BJ (cell line): ENCODE results near the gene GSX1. TPM values are rescaled to one million over a fixed set of nuclear protein-coding genes. Genes with fewer than 3 reads are reported as not detected.

Experiments used
- CTCF ChIA-PET: fragments of 350-600 bp; formaldehyde crosslinking; extraction: SDS; loops from one replicate; lab custom pipeline; 2021; ENCODE audit warnings: antibody characterized with exemption, inconsistent platforms; lab: Yijun Ruan, JAX
- POLR2A ChIA-PET: fragments of 300-600 bp; sonication (Branson Sonifier 250); formaldehyde crosslinking; extraction: SDS; loops from one replicate; lab custom pipeline; 2021; ENCODE audit warnings: antibody characterized with exemption; lab: Charles Lee
- DNase-seq: peaks from one replicate; pipeline ENCODE4 v3.0.0-alpha.2; 2011; ENCODE audit warnings: low read depth
- H3K27me3 ChIP-seq: 2 replicates; pipeline ENCODE4 v1.6.0; 2011; ENCODE audit warnings: low read length; ENCODE audit not compliant: control insufficient read depth, insufficient read depth
- H3K36me3 ChIP-seq: 2 replicates; pipeline ENCODE4 v1.5.1; 2011; ENCODE audit warnings: low read length; ENCODE audit not compliant: control insufficient read depth, insufficient read depth
- H3K4me3 ChIP-seq: 2 replicates; pipeline ENCODE4 v1.5.1; 2011; ENCODE audit warnings: low read depth, mild to moderate bottlenecking, control low read depth, low read length
- polyA plus RNA-seq: library from polyadenylated mRNA; depleted of rRNA; stranded (reverse); fragments of >200 nt; gene quantifications from 2 replicates; pipeline ENCODE4 v1.2.3, GENCODE V29; 2011
- TF ChIP-seq, protein P1 (sequence below): IDR thresholded peaks from 2 replicates; pipeline ENCODE4 v1.5.1; 2011; ENCODE audit warnings: low read depth, mild to moderate bottlenecking, control low read depth, inconsistent platforms, low read length, moderate library complexity; ENCODE audit not compliant: insufficient read depth

The GSX1 gene
- polyA plus RNA-seq, 1 experiment = not detected

DNA sequence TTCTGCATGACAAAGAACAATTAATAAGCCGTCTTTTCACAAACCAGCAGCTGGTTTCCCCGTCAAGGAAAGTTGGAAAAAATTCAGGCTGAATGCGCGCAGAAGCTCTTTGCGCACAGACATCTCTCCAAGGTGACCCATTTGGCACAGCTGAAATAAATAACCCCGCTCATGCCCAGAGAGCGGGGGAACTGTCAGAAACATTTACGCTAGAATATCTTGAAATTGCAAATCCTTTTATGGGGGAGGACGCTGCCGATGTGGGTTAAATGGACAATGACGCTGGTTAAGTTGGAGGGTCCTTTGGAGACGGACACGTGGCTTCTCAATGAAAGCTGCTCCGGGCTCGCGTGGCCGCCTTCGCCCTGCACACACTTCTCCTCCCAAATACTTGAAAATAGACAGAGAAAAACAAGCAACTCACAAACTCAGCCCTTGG, 30.6 kb downstream of the GSX1 start:
- POLR2A ChIA-PET = no interaction called here
- Histone ChIP-seq H3K27me3 (peaks cover 13% of the 10 kb centered on the region), H3K36me3 (no peaks in the 10 kb centered on the region), H3K4me3 (no peak overlapping the region)
- TF ChIP-seq, protein P1, sequence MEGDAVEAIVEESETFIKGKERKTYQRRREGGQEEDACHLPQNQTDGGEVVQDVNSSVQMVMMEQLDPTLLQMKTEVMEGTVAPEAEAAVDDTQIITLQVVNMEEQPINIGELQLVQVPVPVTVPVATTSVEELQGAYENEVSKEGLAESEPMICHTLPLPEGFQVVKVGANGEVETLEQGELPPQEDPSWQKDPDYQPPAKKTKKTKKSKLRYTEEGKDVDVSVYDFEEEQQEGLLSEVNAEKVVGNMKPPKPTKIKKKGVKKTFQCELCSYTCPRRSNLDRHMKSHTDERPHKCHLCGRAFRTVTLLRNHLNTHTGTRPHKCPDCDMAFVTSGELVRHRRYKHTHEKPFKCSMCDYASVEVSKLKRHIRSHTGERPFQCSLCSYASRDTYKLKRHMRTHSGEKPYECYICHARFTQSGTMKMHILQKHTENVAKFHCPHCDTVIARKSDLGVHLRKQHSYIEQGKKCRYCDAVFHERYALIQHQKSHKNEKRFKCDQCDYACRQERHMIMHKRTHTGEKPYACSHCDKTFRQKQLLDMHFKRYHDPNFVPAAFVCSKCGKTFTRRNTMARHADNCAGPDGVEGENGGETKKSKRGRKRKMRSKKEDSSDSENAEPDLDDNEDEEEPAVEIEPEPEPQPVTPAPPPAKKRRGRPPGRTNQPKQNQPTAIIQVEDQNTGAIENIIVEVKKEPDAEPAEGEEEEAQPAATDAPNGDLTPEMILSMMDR = no peak
- CTCF ChIA-PET = interaction anchor here (0.6 to 7.7 kb wide), 5 partner anchors 20 to 449 kb away, joined by 3 to 166 read pairs (median 7); no protein-coding TSS in a partner anchor
- DNase-seq = no peak

DNA sequence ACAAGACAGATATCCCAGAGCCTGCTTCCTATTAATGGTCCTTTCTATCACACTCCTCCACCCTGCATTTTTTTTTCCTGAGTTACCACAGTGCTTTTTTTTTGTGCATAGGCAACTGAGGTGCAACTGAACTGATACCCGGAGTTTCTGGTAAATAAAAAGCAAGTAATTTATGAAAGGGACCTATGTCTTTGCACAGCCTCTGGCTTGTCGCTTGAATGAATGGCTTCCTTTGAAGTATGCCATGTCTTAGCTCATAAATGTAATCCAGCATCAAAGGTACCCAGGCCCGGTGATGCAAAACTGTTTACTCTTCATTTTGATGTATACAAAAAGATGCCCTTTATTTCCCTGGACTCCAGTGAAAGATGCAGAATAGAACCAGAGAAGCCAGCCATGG, 31.8 kb downstream of the GSX1 start:
- TF ChIP-seq, protein P1 = no peak
- DNase-seq = no peak
- CTCF ChIA-PET = interaction anchor here (0.6 to 8.9 kb wide), 6 partner anchors 157 to 461 kb away, joined by 3 to 220 read pairs (median 167); partner anchors contain the start of gene URAD
- Histone ChIP-seq H3K4me3 (no peak overlapping the region), H3K36me3 (no peaks in the 10 kb centered on the region), H3K27me3 (peaks cover 14% of the 10 kb centered on the region)
- POLR2A ChIA-PET = no interaction called here

DNA sequence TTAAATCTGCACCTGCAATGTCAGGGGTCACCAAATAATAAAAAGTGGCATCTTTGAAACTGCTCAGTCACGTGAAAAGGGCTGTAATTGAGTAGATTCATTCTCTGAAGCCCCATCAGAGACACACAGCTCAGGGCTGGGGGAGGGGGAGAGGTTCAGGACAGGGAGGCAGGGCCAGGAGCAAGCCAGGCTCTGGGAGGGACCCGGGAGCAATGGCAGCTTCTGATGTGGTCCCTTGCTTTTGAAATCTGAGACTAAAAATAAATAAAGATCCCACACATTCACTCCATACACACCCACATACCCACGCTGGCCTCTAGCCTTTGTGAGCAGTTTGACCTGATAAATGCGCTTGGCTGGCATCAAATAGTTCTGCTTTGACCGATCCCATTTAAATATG, 32.8 kb downstream of the GSX1 start:
- Histone ChIP-seq H3K27me3 (peaks cover 12% of the 10 kb centered on the region), H3K36me3 (no peaks in the 10 kb centered on the region), H3K4me3 (no peak overlapping the region)
- DNase-seq = no peak
- ChIA-PET CTCF (interaction anchor here (1.6 to 8.9 kb wide), 13 partner anchors 7 to 881 kb away, joined by 3 to 220 read pairs (median 65); partner anchors contain the start of gene URAD), POLR2A (no interaction called here)
- TF ChIP-seq, protein P1 = no peak

DNA sequence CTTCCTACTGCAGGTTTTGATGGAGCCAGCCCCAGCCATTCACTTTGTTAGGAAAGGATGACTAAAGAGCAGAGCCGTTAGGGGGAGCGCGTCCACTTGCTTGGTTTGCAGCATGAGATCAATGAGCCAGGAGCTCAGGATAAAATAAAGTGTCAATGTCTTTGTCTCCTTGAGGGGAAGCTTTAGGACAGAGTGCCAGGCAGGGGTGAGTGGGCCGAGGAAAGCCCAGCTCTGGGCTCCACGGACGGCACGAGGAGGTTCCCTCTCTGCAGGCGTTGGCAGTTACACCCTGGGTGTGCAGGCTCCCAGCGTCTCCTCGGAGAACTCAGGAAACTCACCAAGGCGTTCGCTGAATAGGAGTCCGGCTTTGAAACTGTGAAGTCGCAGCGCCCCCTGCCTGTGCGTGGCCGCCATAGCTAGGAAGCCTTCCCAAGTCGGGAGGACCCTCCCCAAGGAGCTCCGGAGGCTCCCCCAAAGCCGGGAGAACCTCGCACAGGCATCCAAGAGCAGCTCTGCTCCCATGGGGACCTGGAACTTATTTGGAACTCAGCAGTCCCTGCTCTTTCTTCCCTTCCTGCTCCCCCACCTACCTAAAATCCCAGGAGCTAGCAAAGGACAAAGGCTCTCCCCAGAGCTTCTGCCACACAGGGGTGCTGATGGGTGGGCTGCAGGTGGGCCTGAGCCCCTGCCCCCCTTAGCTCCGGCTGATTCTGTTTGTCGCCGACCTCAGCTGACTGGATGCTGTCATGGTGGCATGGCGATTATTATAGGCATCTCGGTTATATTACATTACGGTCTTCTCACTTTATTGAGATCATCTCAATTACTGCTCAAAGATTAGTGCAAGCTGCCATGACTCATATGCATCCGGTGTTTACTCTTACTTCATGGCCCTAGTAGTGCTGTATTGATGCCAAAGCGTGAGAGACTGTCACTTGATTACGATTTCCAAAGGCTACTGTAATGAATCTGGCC, 34.4 kb downstream of the GSX1 start:
- H3K4me3 ChIP-seq = no peak overlapping the region
- ChIA-PET CTCF (interaction anchor here (0.6 to 8.9 kb wide), 93 partner anchors 9 to 1386 kb away, joined by 3 to 220 read pairs (median 4); partner anchors contain the start of genes LNX2, PDX1 and URAD), POLR2A (interaction anchor here (0.5 to 1.4 kb wide), 3 partner anchors 157 to 878 kb away, joined by 3 to 15 read pairs (median 4); no protein-coding TSS in a partner anchor)
- TF ChIP-seq, protein P1 = peak; percentile 91
- DNase-seq = peak; percentile 16
- no peaks in the 10 kb centered on the region for H3K36me3 ChIP-seq
- peaks cover 7% of the 10 kb centered on the region for H3K27me3 ChIP-seq

DNA sequence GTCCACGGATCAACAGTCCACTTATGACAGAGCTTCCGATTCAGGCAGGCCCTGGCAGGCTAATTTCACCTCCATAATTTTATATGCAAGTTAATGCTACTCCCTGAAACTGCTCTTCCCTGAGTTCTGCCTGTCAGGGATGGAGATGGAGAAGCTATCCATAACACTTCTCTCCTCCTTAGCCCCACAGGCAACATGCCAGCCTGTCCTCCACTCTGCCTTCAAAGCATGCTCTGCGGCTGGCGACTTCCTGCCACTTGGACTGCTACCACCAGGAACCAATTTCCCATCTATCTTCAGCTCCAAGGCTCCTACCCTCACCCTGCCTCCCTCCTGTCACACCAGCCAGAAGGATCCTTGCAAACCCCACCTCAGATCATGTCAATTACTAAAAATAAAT, 35.4 kb downstream of the GSX1 start:
- no peak for DNase-seq
- no peak overlapping the region for H3K4me3 ChIP-seq
- ChIA-PET CTCF (interaction anchor here (0.7 to 8.9 kb wide), 29 partner anchors 10 to 886 kb away, joined by 3 to 220 read pairs (median 6); partner anchors contain the start of genes PDX1 and URAD), POLR2A (interaction anchor here (1.4 kb wide), 1 partner anchor 295 kb away, joined by 4 read pairs; no protein-coding TSS in a partner anchor)
- TF ChIP-seq, protein P1 = no peak
- H3K36me3 ChIP-seq = no peaks in the 10 kb centered on the region
- peaks cover 7% of the 10 kb centered on the region for H3K27me3 ChIP-seq
